ENCODE data around the gene SLC19A2.
A peak's percentile ranks its signal among the peaks of the same experiment; 100 is the strongest.

SLC19A2 gene

DNA sequence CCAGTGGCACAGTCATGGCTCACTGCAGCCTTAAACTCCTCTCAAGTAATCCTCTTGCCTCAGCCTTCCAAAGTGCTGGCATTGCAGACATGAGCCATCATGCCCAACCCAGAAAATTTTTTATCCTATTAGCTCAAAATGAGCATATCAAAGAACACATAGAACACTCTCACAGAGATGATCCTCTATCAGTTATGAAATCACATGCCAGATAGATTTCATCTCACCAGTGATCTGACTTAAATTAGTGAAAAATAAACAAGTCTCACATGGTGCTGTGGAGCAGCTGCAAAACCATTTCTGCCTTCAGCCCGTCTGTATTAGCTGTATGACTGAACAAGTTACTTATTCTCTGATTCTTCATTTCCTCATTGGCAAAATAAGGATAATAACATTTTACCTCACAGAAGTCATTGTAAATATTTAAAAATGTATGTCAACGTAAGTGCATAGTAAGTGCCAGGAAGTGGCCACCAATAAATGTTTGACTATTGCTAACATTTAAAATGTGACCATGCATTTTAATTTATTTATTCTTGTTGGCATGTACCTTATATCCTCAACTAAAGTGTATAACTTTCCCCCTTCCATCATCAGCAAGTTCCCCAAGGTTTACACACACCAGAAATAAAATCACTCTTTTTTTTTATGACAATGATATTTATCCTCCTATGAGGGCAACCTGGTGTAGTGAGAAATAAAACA, 29.0 kb upstream of the SLC19A2 start:
- ATAC-seq = no peak
- TF ChIP-seq TCF4 (CRISPR knock-in tag; IDR thresholded peaks at IDR 0.05; ENCODE audit: borderline replicate concordance) (no peak), RARB (CRISPR knock-in tag; IDR thresholded peaks at IDR 0.05) (no peak), GLIS3 (CRISPR knock-in tag; IDR thresholded peaks at IDR 0.05) (no peak)

DNA sequence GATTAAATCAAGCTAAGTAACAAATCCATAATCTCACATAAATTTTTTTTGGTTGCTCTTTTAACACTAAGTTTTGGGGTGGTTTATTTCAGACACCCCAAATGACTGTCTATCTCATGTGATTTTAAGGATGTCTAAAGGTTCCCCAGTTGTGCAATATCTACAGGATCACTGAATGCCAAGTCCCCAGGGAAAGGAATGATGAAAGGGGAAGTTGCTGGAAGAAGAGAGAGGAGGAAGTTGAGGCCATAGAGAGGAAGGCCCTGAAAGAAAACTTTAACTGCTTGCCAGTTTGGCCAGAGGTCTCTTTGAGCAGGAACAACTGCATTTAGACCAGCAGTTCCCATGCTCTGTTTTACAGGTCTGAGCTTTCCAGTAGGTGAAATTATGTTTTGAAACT, 27.5 kb upstream of the SLC19A2 start:
- no peak for TF ChIP-seq ZNF70 (CRISPR knock-in tag; IDR thresholded peaks at IDR 0.05)
- TF ChIP-seq ZFP3 (CRISPR knock-in tag; IDR thresholded peaks at IDR 0.05) = no peak
- no peak for TF ChIP-seq SNAI2 (CRISPR knock-in tag; IDR thresholded peaks at IDR 0.05)
- TF ChIP-seq, protein P1, sequence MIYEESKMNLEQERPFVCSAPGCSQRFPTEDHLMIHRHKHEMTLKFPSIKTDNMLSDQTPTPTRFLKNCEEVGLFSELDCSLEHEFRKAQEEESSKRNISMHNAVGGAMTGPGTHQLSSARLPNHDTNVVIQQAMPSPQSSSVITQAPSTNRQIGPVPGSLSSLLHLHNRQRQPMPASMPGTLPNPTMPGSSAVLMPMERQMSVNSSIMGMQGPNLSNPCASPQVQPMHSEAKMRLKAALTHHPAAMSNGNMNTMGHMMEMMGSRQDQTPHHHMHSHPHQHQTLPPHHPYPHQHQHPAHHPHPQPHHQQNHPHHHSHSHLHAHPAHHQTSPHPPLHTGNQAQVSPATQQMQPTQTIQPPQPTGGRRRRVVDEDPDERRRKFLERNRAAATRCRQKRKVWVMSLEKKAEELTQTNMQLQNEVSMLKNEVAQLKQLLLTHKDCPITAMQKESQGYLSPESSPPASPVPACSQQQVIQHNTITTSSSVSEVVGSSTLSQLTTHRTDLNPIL (CRISPR knock-in tag; IDR thresholded peaks at IDR 0.05; ENCODE audit: low read depth) = no peak
- TF ChIP-seq, protein P2, sequence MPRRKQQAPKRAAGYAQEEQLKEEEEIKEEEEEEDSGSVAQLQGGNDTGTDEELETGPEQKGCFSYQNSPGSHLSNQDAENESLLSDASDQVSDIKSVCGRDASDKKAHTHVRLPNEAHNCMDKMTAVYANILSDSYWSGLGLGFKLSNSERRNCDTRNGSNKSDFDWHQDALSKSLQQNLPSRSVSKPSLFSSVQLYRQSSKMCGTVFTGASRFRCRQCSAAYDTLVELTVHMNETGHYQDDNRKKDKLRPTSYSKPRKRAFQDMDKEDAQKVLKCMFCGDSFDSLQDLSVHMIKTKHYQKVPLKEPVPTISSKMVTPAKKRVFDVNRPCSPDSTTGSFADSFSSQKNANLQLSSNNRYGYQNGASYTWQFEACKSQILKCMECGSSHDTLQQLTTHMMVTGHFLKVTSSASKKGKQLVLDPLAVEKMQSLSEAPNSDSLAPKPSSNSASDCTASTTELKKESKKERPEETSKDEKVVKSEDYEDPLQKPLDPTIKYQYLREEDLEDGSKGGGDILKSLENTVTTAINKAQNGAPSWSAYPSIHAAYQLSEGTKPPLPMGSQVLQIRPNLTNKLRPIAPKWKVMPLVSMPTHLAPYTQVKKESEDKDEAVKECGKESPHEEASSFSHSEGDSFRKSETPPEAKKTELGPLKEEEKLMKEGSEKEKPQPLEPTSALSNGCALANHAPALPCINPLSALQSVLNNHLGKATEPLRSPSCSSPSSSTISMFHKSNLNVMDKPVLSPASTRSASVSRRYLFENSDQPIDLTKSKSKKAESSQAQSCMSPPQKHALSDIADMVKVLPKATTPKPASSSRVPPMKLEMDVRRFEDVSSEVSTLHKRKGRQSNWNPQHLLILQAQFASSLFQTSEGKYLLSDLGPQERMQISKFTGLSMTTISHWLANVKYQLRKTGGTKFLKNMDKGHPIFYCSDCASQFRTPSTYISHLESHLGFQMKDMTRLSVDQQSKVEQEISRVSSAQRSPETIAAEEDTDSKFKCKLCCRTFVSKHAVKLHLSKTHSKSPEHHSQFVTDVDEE (CRISPR knock-in tag; IDR thresholded peaks at IDR 0.05) = no peak
- no peak for TF ChIP-seq ESRRG (CRISPR knock-in tag; IDR thresholded peaks at IDR 0.05)
- TF ChIP-seq ZC3H10 (CRISPR knock-in tag; IDR thresholded peaks at IDR 0.05) = no peak
- no peak for TF ChIP-seq ISL1 (CRISPR knock-in tag; IDR thresholded peaks at IDR 0.05)
- TF ChIP-seq, protein P3, sequence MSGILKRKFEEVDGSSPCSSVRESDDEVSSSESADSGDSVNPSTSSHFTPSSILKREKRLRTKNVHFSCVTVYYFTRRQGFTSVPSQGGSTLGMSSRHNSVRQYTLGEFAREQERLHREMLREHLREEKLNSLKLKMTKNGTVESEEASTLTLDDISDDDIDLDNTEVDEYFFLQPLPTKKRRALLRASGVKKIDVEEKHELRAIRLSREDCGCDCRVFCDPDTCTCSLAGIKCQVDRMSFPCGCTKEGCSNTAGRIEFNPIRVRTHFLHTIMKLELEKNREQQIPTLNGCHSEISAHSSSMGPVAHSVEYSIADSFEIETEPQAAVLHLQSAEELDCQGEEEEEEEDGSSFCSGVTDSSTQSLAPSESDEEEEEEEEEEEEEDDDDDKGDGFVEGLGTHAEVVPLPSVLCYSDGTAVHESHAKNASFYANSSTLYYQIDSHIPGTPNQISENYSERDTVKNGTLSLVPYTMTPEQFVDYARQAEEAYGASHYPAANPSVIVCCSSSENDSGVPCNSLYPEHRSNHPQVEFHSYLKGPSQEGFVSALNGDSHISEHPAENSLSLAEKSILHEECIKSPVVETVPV (CRISPR knock-in tag; IDR thresholded peaks at IDR 0.05) = no peak
- TF ChIP-seq RARB (CRISPR knock-in tag; IDR thresholded peaks at IDR 0.05) = no peak
- no peak for ATAC-seq

DNA sequence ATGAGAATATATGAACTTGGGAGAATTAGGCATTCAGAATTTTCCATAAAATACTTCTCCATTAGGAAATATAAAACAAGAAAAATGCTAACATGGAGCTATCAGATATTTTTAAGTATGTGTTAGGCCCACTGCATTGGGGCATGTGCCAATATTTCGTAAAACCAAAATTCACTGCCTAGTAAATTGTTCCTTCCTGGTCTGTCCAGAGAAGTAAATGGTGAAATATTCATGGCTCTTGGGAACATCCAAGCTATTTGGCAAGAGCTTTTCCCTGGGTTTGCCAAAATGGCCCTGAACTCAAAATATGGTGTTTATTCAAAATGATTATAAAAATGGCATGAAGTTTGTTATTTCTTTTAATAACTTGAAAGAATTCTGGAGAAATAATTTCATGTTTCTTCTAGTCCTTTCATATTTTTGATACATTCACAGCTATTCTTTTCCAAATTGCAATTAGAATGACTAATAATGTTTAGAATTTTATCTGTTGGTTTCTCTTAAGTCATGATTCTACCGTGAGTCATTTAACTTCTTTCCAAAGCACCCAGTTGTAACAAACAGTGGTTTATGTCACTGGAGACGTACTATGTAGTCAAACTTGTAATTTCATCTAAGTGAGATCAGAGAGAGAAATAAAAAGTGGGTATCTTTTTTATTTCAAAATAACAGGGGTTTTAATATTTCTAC, 25.7 kb upstream of the SLC19A2 start:
- TF ChIP-seq ZNF565 (CRISPR knock-in tag; conservative IDR thresholded peaks at IDR 0.05; ENCODE audit: low read depth) (no peak), OSR1 (CRISPR knock-in tag; IDR thresholded peaks at IDR 0.05) (0 out of 2 replicates have a peak, but pooled peaks have one; percentile 20)
- peak; percentile 88 for ATAC-seq

DNA sequence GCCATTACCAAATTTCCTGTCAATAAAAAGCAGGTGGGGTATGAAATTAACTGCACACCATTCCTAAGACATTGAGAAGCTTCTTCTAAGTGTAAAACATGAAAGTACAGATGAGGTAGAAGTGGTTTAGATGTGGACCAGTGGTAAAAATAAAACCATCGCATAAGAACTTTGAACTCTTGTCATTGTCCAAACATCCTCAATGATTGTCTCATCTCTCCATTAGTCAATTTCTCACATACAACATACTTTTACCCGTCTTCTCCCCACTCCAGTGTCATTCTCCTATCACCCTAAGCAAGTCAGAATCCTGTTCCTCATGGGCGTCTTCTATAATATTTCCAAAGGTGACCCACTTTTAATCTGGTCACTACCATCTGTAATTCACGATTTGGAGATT, 24.3 kb upstream of the SLC19A2 start:
- ATAC-seq = no peak
- TF ChIP-seq OSR1 (CRISPR knock-in tag; IDR thresholded peaks at IDR 0.05) (no peak), TCF4 (CRISPR knock-in tag; IDR thresholded peaks at IDR 0.05; ENCODE audit: borderline replicate concordance) (no peak), RARB (CRISPR knock-in tag; IDR thresholded peaks at IDR 0.05) (no peak), ZFP3 (CRISPR knock-in tag; IDR thresholded peaks at IDR 0.05) (no peak), BACH2 (CRISPR knock-in tag; IDR thresholded peaks at IDR 0.05; ENCODE audit: borderline replicate concordance) (no peak), ZNF565 (CRISPR knock-in tag; conservative IDR thresholded peaks at IDR 0.05; ENCODE audit: low read depth) (no peak), ZFP30 (CRISPR knock-in tag; IDR thresholded peaks at IDR 0.05) (no peak), SNAI2 (CRISPR knock-in tag; IDR thresholded peaks at IDR 0.05) (no peak), CSDC2 (CRISPR knock-in tag; IDR thresholded peaks at IDR 0.05) (no peak), ARNTL (CRISPR knock-in tag; IDR thresholded peaks at IDR 0.05; ENCODE audit: borderline replicate concordance, low read depth) (no peak), ZC3H10 (CRISPR knock-in tag; IDR thresholded peaks at IDR 0.05) (no peak), TOX (CRISPR knock-in tag; IDR thresholded peaks at IDR 0.05; ENCODE audit: borderline replicate concordance) (no peak)
- TF ChIP-seq, protein P2 (CRISPR knock-in tag; IDR thresholded peaks at IDR 0.05) = no peak
- TF ChIP-seq, protein P1 (CRISPR knock-in tag; IDR thresholded peaks at IDR 0.05; ENCODE audit: low read depth) = no peak

Measured in SK-N-SH treated with all-trans-retinoic acid at 6 μM for 48 hours (cell line).